Suprapubic skin (tissue), 3 donors: Measurements from ENCODE around the gene CADM3.

Source experiments
- CTCF ChIP-seq, 2 donors: fragments of 200-600 bp in 1 of 2; fragments of 450-650 bp in 1 of 2; sonication (generic) in 1 of 2; IDR thresholded peaks; one replicate each; pipeline ENCODE4 v1.5.1; 2016 to 2019; ENCODE audit warnings: antibody characterized with exemption in 2 of 2, mild to moderate bottlenecking in 1 of 2, moderate library complexity in 1 of 2
- EP300 ChIP-seq: sonication (generic); formaldehyde crosslinking; IDR thresholded peaks from one replicate; pipeline ENCODE4 v1.6.1; 2017; ENCODE audit warnings: antibody characterized with exemption
- POLR2A ChIP-seq, 2 donors: fragments of 450-650 bp; IDR thresholded peaks; one replicate each; pipeline ENCODE4 v1.6.1; 2017; ENCODE audit warnings: antibody characterized with exemption in 2 of 2, mild to moderate bottlenecking in 2 of 2, moderate library complexity in 2 of 2

GRCh38 chr1:159173320-159173719 lies 1.9 kb downstream of the CADM3 start:
- TF ChIP-seq CTCF (IDR thresholded peaks at IDR 0.05) (no peak), POLR2A (IDR thresholded peaks at IDR 0.05) (no peak), EP300 (no peak)
